Activated T-cell treated with anti-CD3 and anti-CD28 coated beads for 48 hours (primary cell): ENCODE measurements around the gene CASP2.

Experiments used
- DNase-seq: peaks from one replicate; pipeline ENCODE4 v3.0.0-alpha.2; 2020; ENCODE audit warnings: low read depth

Gene CASP2

GRCh38 chr7:143295870-143296269, 7.7 kb downstream of the CASP2 start:
- no peak for DNase-seq

DNA sequence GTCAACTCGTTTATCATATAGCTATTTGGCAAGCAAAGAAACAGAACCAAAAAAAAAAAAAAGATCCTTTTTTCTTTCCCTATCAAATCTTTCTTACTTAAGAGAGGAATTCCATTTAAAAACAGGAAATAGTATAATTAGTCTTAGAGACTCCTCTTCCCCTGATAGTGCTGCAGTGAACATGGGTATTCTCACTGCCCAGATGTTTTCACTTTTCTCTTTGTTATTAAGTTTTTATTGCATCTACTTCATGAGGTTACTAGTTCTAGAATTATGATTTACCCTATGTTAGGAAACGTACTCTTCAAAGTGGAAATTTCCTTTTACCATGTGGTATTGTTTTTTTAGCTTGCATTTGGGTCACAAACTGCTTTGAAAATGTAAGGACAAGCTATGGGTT, 8.5 kb downstream of the CASP2 start:
- no peak for DNase-seq

DNA sequence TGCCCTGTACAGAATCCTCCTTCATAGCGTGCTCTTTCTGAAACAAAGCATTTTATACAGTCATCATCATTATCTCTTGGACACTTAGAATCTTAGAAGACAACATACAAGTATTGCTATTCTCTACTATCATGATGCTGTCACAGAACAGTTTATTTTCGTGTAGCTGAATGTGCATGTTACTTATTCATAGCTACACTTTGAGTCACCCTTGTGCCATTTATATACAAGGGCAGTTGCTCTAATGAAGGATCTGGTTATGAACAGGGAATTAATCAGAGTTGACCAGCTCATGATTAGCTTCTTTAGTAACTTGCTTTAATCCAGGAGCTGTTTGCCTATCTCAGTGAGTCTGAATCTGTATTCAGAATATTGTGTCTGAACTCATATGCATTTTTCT, 11.2 kb downstream of the CASP2 start:
- no peak for DNase-seq

GRCh38 chr7:143299840-143300239, 11.7 kb downstream of the CASP2 start:
- DNase-seq: peak; percentile 46

DNA sequence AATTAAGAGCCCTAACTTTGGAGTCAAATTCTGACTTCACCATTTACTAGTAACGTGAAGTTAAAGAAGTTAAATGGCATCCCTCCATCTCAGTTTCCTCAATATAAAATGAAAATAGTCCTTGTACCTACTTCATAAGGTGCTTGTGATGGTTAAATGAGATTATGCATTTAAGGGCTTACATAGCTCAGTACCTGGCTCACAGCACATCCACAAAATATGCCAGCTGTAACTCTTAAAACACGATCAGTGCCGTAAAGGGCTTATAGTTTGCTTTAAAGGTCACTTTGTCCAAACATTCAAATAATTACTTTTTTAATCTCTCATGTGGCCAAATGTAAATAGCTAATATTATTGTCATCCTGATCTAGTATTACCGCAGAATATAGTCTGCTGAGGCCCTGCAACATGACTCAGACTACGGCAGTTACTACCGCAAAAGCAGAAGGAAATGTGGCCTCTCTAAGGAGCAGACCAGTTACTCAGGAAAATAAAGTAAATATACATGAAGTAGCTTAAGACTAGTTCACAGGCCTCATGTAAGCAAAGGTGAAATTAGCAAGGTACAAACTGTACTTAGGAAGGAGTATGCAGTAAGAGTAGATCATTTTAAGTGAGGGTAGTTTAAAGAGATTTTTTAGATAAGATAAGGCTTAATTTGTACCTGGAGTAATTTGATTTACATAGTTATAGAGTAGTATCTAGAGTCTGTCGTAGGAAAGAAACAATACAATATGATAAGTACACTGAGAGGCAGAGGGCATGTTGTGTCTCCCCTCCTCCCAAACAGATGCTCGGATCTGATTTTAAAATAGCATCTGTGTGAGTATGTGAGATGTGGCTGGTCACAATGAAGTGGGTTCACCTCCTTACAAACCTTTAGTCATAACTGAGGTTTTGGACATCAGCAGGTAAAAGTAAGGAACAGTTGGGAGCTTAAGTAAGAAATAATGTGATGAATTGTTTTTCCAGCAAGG, 13.1 kb downstream of the CASP2 start:
- no peak for DNase-seq

- no peak for DNase-seq
Observed at GRCh38 chr7:143303733-143304132, 15.6 kb downstream of the CASP2 start.

DNA sequence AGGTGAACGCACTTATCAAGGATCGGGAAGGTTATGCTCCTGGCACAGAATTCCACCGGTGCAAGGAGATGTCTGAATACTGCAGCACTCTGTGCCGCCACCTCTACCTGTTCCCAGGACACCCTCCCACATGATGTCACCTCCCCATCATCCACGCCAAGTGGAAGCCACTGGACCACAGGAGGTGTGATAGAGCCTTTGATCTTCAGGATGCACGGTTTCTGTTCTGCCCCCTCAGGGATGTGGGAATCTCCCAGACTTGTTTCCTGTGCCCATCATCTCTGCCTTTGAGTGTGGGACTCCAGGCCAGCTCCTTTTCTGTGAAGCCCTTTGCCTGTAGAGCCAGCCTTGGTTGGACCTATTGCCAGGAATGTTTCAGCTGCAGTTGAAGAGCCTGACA, 16.8 kb downstream of the CASP2 start:
- DNase-seq: no peak

DNA sequence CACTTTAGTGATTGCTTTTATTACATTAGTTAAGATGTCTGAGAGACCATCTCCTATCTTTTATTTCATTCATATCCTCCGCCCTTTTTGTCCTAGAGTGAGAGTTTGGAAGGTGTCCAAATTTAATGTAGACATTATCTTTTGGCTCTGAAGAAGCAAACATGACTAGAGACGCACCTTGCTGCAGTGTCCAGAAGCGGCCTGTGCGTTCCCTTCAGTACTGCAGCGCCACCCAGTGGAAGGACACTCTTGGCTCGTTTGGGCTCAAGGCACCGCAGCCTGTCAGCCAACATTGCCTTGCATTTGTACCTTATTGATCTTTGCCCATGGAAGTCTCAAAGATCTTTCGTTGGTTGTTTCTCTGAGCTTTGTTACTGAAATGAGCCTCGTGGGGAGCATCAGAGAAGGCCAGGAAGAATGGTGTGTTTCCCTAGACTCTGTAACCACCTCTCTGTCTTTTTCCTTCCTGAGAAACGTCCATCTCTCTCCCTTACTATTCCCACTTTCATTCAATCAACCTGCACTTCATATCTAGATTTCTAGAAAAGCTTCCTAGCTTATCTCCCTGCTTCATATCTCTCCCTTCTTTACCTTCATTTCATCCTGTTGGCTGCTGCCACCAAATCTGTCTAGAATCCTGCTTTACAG, 17.4 kb downstream of the CASP2 start:
- DNase-seq: peak; percentile 66

GRCh38 chr7:143308632-143309031, 20.5 kb downstream of the CASP2 start:
- DNase-seq: no peak

DNA sequence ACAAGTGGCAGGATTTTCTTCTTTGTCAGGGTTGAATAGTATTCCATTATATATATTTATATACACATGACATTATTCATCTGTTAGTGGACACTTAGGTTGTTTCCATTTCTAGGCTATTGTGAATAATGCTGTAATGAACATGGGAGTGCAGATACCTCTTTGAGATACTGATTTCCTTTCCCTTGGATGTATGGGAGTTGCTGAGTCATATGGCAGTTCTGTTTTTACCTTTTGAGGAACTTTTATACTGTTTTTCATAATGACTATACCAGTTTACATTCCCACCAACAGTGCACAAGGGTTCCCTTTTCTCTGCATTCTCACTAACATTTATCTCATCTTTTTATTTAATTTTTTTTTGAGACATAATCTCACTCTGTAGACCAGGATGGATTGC, 26.0 kb downstream of the CASP2 start:
- no peak for DNase-seq

DNA sequence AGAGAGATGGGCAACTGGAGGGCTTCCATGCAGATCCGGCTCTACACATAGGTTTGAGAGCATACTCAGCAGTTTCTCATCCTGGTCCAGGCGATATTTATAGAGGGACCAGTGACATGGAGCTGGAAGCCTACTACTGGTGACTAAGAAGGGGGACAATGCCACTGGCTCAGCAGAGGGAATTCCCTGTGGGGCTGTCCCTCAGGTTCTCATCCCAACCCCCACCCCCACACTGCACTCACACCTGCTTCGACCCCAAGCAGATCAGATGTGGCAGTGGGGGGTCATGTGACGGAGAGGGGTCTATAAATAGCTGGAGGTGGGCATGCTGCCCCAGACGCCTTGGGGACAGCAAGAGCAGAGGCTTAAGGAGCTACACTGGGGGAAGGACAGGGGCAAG, 27.6 kb downstream of the CASP2 start, which contains the start of gene CLCN1:
CLCN1 (plus strand) TSS at position 336 of the 400 bp plus-strand sequence. CDS start 102 bp downstream, outside the sequence.
- DNase-seq: no peak

GRCh38 chr7:143316492-143316891, 28.3 kb downstream of the CASP2 start:
- no peak for DNase-seq

- DNase-seq: no peak
Observed at GRCh38 chr7:143318661-143319060, 30.5 kb downstream of the CASP2 start.

GRCh38 chr7:143320620-143321019, 32.5 kb downstream of the CASP2 start:
- no peak for DNase-seq

DNA sequence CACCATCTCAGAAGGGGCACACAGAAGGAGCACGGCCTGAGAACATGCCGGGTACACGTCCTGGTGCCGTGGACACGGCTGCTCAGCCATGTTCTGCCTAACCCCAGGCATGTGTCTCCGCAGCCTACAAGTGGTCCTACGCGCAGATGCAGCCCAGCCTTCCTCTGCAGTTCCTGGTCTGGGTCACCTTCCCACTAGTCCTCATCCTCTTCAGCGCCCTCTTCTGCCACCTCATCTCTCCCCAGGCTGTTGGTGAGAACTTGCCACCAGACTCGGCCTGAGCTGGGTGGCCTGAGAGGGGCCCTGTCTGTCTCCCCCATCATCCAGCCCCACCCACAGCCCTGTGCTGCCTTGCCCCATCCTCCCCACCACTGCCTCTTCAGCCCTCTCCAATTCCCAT, 33.1 kb downstream of the CASP2 start:
- no peak for DNase-seq

DNA sequence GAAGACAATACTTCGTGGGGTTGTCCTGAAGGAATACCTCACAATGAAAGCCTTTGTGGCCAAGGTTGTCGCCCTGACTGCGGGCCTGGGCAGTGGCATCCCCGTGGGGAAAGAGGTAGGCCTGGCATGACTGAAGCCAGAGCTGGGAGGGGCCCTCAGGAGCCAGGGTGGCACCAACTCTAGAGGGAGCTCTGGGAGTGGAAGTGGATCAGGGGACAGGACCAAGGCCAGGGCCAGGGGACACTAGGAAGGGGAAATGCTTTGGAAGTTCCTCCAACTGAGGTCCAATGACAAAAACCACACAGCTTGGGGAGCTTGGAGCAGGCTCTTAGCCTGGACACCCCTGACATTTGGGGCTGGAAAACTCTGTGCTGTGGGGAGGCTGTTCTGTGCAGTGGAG, 33.6 kb downstream of the CASP2 start:
- DNase-seq: no peak

DNA sequence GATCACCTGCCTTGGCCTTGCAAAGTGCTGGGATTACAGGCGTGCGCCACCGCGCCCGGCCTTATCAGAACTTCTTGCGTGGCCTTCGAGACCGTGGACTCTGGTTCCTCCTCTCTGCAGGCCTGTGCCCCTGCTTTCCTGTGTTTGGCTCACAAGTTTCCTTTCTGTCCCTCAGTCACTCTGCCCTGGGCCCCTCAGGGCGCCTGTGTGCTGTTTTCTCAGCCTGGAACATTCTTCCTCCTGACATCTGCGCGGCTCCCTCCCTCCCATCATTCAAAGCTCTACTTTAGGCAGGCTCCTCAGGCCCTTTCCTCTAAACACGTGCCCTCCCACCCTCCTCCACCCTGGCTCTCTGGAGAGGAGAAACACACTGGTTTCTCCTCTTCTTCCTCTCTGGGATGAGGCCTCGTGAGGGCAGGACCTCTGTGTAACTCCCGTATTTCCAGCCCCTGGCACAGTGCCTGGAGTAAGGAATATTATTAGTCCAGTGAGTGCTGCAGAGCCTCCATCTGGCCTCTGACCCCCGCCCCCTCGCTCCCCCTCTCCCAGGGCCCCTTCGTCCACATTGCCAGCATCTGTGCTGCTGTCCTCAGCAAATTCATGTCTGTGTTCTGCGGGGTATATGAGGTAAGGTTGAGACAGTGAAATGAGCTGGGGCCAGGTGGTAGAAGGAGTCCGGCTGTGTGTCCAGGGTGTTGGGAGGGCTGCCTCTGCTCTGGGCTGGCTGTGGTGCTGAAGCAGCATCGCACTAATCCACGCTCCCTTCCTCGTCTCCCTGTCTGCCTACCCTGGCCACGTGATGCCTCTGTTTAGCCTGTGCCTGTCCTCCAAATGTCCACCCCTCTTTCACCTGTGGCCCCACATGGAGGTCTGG, 34.8 kb downstream of the CASP2 start:
- no peak for DNase-seq

DNA sequence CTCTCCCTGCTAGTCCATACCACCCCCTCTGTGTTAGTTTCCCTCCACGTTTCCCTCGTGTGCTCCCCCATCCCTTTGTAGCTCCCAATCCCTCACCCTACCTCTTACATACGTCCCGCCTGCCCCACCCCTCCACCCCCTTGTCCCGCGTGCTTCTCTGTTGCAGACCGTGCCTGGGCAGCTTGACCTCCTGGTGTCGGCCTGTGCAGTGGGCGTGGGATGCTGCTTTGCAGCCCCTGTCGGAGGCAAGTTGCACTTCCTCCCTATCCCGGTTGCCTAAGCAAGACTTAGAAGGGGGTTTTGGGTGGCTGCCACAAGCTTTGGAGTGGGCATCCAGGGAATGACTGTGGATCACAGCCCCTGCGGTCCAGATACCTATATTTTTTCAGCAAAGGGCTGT, 35.5 kb downstream of the CASP2 start:
- no peak for DNase-seq

GRCh38 chr7:143325240-143325639, 37.1 kb downstream of the CASP2 start:
- DNase-seq: no peak

- DNase-seq: no peak
Observed at GRCh38 chr7:143327903-143328302, 39.8 kb downstream of the CASP2 start.

GRCh38 chr7:143329471-143330170, 41.5 kb downstream of the CASP2 start:
- no peak for DNase-seq
